MM.1S (cell line): ENCODE measurements around the gene TRIM44.

Source experiments
- DNase-seq: peaks from one replicate; pipeline ENCODE4 v3.0.0-alpha.2; 2015
- H2AFZ ChIP-seq: fragments of 300-600 bp; sonication (generic); 2 replicates; pipeline ENCODE4 v1.6.0; 2016; ENCODE audit warnings: antibody characterized with exemption, low read length
- H3F3A ChIP-seq: fragments of 300-600 bp; sonication (generic); 2 replicates; pipeline ENCODE4 v1.6.1; 2016; ENCODE audit warnings: mild to moderate bottlenecking, antibody characterized with exemption, low read length, moderate library complexity, mixed read lengths; ENCODE audit not compliant: insufficient read depth
- H3K27ac ChIP-seq: fragments of 300-600 bp; sonication (generic); 2 replicates; pipeline ENCODE4 v1.5.1; 2016; ENCODE audit warnings: mild to moderate bottlenecking, low read length
- H3K27me3 ChIP-seq: fragments of 300-600 bp; sonication (generic); replicated peaks from 2 replicates; pipeline ENCODE4 v1.6.0; 2016; ENCODE audit warnings: low read length; ENCODE audit not compliant: insufficient read depth
- H3K36me3 ChIP-seq: fragments of 300-600 bp; sonication (generic); replicated peaks from 2 replicates; pipeline ENCODE4 v1.6.1; 2016; ENCODE audit warnings: mild to moderate bottlenecking, low read length, mixed read lengths; ENCODE audit not compliant: insufficient read depth
- H3K4me1 ChIP-seq: fragments of 300-600 bp; sonication (generic); 2 replicates; pipeline ENCODE4 v1.6.1; 2016; ENCODE audit warnings: low read length, mixed read lengths
- H3K4me2 ChIP-seq: fragments of 300-600 bp; sonication (generic); 2 replicates; pipeline ENCODE4 v1.6.0; 2016; ENCODE audit warnings: low read depth, low read length
- H3K4me3 ChIP-seq: fragments of 300-600 bp; sonication (generic); 2 replicates; pipeline ENCODE4 v1.5.1; 2016; ENCODE audit warnings: low read length, mixed read lengths
- H3K79me2 ChIP-seq: fragments of 300-600 bp; sonication (generic); 2 replicates; pipeline ENCODE4 v1.6.1; 2016; ENCODE audit warnings: mixed run types, low read length, mixed read lengths
- H3K9ac ChIP-seq: fragments of 300-600 bp; sonication (generic); 2 replicates; pipeline ENCODE4 v1.6.1; 2016; ENCODE audit warnings: low read length, mixed read lengths
- H3K9me2 ChIP-seq: fragments of 300-600 bp; sonication (generic); replicated peaks from 2 replicates; pipeline ENCODE4 v1.6.1; 2016; ENCODE audit warnings: mild to moderate bottlenecking, low read length, mixed read lengths; ENCODE audit not compliant: insufficient read depth
- H3K9me3 ChIP-seq: fragments of 300-600 bp; sonication (generic); replicated peaks from 2 replicates; pipeline ENCODE4 v1.6.1; 2016; ENCODE audit warnings: mild to moderate bottlenecking, low read length, mixed read lengths; ENCODE audit not compliant: insufficient read depth
- H4K20me1 ChIP-seq: fragments of 300-600 bp; sonication (generic); 2 replicates; pipeline ENCODE4 v1.6.1; 2016; ENCODE audit warnings: mild to moderate bottlenecking, low read length, moderate library complexity, mixed read lengths; ENCODE audit not compliant: insufficient read depth
- EZH2 ChIP-seq: fragments of 300-600 bp; sonication (generic); optimal IDR thresholded peaks from 2 replicates; pipeline ENCODE3; 2017; ENCODE audit warnings: low read depth, mild to moderate bottlenecking, antibody characterized with exemption, low read length, mixed read lengths
- EZH2phosphoT487 ChIP-seq: fragments of 300-600 bp; sonication (generic); IDR thresholded peaks from 2 replicates; pipeline ENCODE4 v1.6.1; 2018; ENCODE audit warnings: antibody characterized with exemption, low read length
- TF ChIP-seq, protein P1 (sequence below): fragments of 300-600 bp; sonication (generic); IDR thresholded peaks from 2 replicates; pipeline ENCODE4 v1.5.1; 2016; ENCODE audit warnings: antibody characterized with exemption, low read length, mixed read lengths

Gene TRIM44

DNA sequence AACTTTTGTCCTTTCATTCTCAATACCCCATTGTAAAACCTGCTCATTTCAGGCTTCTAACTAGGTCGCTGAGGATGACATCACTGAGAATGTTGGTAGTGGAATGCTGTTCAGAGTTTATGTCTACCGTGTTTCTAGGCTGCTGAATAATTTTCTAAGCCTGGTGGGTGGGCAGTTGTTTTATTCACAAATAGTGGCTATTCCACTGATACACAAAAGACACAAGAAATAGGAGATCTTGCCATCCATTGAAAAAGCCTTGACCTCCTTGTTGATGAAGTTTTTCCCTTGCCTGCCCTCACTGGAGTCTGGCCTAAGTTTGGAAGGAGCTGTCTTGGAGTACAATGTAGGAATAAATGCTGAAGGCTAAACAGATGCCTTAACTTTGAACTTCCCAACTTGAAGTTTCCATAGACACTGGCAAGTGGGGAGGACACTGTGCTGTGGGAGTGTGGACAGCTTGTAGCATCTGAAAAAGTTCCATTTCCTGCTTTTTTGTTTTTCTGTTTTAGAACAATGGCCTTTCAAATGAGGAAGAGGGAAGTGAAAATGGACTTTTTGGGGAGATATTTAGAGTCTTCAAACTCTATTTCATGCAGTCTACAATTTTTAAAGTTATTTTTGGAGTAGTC lies 59.2 kb downstream of the TRIM44 start:
- Histone ChIP-seq H3K4me2 (peak overlapping the region; percentile 53), H3K9me2 (no peaks in the 10 kb centered on the region), H3K4me3 (no peak overlapping the region), H3K27ac (peak overlapping the region; percentile 38; the same call in 1 of the 2 replicates), H3F3A (peaks cover 3% of the 10 kb centered on the region; the same call in 1 of the 2 replicates), H3K9ac (no peak overlapping the region), H4K20me1 (no peaks in the 10 kb centered on the region), H3K79me2 (peaks cover 20% of the 10 kb centered on the region), H3K36me3 (no peaks in the 10 kb centered on the region), H3K9me3 (no peaks in the 10 kb centered on the region), H2AFZ (no peak overlapping the region), H3K4me1 (peaks cover 24% of the 10 kb centered on the region), H3K27me3 (no peaks in the 10 kb centered on the region)
- DNase-seq, result no peak
- TF ChIP-seq EZH2phosphoT487 (no peak), EZH2 (no peak)
- TF ChIP-seq, protein P1, sequence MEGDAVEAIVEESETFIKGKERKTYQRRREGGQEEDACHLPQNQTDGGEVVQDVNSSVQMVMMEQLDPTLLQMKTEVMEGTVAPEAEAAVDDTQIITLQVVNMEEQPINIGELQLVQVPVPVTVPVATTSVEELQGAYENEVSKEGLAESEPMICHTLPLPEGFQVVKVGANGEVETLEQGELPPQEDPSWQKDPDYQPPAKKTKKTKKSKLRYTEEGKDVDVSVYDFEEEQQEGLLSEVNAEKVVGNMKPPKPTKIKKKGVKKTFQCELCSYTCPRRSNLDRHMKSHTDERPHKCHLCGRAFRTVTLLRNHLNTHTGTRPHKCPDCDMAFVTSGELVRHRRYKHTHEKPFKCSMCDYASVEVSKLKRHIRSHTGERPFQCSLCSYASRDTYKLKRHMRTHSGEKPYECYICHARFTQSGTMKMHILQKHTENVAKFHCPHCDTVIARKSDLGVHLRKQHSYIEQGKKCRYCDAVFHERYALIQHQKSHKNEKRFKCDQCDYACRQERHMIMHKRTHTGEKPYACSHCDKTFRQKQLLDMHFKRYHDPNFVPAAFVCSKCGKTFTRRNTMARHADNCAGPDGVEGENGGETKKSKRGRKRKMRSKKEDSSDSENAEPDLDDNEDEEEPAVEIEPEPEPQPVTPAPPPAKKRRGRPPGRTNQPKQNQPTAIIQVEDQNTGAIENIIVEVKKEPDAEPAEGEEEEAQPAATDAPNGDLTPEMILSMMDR, result no peak

DNA sequence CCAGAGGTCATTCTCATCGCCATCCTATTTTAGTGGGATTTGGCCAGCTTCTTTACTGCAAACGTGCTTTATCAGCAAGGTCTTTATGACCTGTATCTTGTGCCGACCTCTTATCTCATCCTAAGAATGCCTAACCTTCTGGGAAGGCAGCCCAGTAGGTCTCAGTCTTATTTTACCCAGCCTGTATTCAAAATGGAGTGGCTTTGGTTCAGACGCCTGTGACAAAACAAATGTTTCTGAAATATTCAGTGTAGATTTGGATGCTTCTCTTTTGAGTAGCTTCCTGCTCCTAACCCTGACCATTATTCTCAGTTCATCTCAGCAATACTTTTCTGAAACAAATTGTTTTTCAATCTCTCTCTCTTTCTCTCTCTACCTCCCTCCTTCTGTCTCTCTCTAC lies 60.1 kb downstream of the TRIM44 start:
- no peaks in the 10 kb centered on the region for H3K9me3 ChIP-seq
- H3K27ac ChIP-seq, result no peak overlapping the region; the same call in 1 of the 2 replicates
- no peak for DNase-seq
- TF ChIP-seq EZH2phosphoT487, result no peak
- TF ChIP-seq EZH2, result no peak
- TF ChIP-seq, protein P1, result no peak
- no peaks in the 10 kb centered on the region for H4K20me1 ChIP-seq
- H3K4me1 ChIP-seq, result peaks cover 24% of the 10 kb centered on the region
- no peak overlapping the region for H2AFZ ChIP-seq
- H3F3A ChIP-seq, result peaks cover 3% of the 10 kb centered on the region; the same call in 1 of the 2 replicates
- H3K36me3 ChIP-seq, result no peaks in the 10 kb centered on the region
- no peak overlapping the region for H3K4me3 ChIP-seq
- no peak overlapping the region for H3K9ac ChIP-seq
- H3K4me2 ChIP-seq, result peak overlapping the region; percentile 53; the same call in 1 of the 2 replicates
- no peaks in the 10 kb centered on the region for H3K27me3 ChIP-seq
- H3K79me2 ChIP-seq, result peaks cover 20% of the 10 kb centered on the region
- H3K9me2 ChIP-seq, result no peaks in the 10 kb centered on the region

DNA sequence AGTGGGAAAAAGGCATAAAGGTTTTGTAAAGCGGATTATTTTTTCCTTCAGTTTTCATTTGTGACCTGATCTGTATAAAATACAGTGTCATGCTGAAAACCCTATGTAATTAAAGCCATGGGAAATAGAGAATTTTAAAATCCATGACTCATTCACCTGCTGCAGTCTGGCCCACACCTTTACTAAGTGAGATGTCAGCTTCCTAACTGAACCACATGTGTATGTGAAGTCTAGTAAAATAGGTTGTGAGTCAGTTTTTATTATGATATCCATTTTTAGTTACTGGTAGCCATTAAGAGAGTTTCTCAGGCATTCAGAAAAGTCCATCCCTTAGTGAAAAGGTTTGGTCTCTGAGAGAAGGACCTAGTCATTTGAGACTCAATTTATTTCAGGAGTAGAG lies 60.9 kb downstream of the TRIM44 start:
- no peak for DNase-seq
- Histone ChIP-seq H3K27ac (no peak overlapping the region), H3K4me1 (peaks cover 24% of the 10 kb centered on the region), H2AFZ (no peak overlapping the region), H3F3A (peaks cover 3% of the 10 kb centered on the region; the same call in 1 of the 2 replicates), H3K79me2 (peaks cover 20% of the 10 kb centered on the region), H3K4me3 (no peak overlapping the region), H3K27me3 (no peaks in the 10 kb centered on the region), H3K9ac (no peak overlapping the region), H3K36me3 (no peaks in the 10 kb centered on the region), H4K20me1 (no peaks in the 10 kb centered on the region), H3K9me2 (no peaks in the 10 kb centered on the region), H3K9me3 (no peaks in the 10 kb centered on the region), H3K4me2 (no peak overlapping the region)
- no peak for TF ChIP-seq EZH2
- TF ChIP-seq, protein P1, result no peak
- TF ChIP-seq EZH2phosphoT487, result no peak
